Right hindlimb (tissue), 1 donor: ENCODE measurements around the gene COLEC12.

ENCODE experiments used
- DNase-seq: peaks from one replicate; pipeline ENCODE4 v3.0.0-alpha.2; 2018

The COLEC12 gene

DNA sequence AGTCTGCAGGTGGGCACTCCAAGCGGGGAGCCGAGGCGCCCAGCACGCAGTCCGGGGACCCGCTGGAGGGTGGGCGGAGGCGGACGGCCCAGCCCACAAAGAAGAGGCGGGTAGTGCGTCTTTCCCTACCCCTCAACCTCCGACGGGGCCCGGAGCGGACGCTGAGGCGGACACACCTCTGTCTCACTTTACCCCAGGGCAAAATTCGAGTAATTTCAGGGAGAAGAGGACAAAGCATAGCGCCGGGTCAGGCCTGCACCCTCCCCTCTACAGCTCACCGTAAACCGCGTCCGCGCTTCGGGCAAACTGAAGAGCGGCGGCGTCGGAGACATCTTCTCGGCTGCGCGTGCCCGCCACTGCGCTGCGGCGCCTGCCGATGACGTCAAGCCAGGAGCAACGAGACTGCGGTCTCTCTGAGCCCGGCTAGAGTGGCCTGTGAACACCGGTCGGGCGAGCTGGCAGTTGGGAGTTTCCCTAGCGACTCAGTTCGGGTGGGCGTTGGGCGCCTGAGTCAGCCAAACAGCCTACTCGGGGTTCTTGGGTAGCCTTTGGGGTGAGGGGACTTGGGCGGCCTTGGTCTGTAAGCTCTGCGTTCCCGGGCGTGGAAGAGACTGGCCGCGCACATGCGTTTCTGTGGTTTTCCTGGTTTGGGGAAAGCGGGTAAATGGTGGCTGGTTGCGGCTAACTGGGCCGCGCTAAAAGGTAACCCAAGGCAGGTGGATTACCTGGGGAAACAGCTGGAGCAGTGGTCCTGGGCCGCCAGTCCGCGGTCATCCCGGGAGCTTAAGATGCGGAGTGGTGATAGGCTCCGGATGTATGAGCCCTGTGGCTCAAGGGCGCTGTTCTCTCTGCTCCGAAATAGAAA is 232.6 kb downstream of the COLEC12 start, which contains the start of gene THOC1:
Gene THOC1, minus strand, starts transcription at position 360 of the 865 bp plus-strand sequence. Its CDS starts 28 bp downstream, at position 332.
- peak; percentile 96 for DNase-seq

DNA sequence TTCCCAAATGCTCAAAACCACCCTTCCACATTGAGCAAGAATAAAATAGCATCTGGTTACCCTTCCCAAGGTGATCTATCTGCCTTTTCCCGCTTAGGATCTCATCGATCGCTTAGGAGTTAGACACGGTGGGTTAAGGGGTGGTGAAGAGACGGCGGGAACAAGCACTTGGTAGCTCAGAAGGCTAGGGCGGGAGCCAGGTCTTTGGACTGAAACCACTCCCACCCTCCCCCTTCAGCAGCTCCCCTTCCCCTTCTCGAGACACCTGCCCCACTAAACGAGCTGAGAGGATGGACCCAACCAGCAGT is 233.2 kb downstream of the COLEC12 start:
- no peak for DNase-seq
